Measurements from ENCODE around the gene PANK4. TPM values are rescaled to one million over a fixed set of nuclear protein-coding genes. Genes with fewer than 3 reads are reported as not detected.

Gene PANK4
- total and polyA plus RNA-seq, 2 donors (not counting 3 experiments of a cell fraction or from before 2014, with no cell fraction given): 22.1 to 34.0 TPM

DNA sequence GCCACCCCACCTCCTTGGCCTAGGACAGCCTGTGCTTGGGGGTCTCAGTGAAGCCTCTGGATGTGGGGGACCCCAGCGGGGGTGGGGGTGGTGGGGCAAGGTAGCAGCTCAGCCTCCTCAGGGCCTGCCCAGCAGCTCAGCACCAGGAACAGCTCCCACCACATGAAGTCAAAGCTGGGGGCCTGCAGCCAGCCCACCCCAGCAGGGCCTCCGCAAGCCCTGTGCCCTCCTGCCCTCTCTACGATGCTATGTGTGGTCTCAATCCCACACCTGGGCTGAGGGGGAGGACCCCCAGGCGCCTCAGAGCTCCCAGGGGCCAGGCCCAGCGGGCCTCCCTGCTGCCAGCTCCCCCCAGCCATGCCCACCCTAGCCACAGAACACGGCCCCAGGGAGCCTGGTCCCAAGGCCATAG, 18.6 kb downstream of the PANK4 start:
- dilution Hi-C loops (cut with MboI; ENCODE audit: extremely low pct_ligation_motif_present, low sequenced_read_pairs) (no loop called here), intact Hi-C loops (cut with micrococcal nuclease) (loop anchor here (5.0 kb wide), 1 partner anchor 95 kb away; the partner anchor contains the start of gene PEX10)
- no peaks in the 10 kb centered on the region for H3K79me2 ChIP-seq (ENCODE audit: control insufficient read depth, insufficient read depth, low read length)
- BruUV-seq (replicated peaks): no TSS peak
- H3K4me1 ChIP-seq (ENCODE audit: control insufficient read depth, extremely low read depth, insufficient read depth, low read length): no peaks in the 10 kb centered on the region
- no peak overlapping the region for H3K4me2 ChIP-seq (ENCODE audit: insufficient read depth, low read length)
- no peak for FAIRE-seq
- TF ChIP-seq, protein P1, sequence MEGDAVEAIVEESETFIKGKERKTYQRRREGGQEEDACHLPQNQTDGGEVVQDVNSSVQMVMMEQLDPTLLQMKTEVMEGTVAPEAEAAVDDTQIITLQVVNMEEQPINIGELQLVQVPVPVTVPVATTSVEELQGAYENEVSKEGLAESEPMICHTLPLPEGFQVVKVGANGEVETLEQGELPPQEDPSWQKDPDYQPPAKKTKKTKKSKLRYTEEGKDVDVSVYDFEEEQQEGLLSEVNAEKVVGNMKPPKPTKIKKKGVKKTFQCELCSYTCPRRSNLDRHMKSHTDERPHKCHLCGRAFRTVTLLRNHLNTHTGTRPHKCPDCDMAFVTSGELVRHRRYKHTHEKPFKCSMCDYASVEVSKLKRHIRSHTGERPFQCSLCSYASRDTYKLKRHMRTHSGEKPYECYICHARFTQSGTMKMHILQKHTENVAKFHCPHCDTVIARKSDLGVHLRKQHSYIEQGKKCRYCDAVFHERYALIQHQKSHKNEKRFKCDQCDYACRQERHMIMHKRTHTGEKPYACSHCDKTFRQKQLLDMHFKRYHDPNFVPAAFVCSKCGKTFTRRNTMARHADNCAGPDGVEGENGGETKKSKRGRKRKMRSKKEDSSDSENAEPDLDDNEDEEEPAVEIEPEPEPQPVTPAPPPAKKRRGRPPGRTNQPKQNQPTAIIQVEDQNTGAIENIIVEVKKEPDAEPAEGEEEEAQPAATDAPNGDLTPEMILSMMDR (IDR thresholded peaks at IDR 0.05; ENCODE audit: extremely low read depth in 1 of 2, insufficient read depth in 1 of 2, low read depth in 1 of 2, low read length in 2 of 2): no peak
- TF ChIP-seq POLR2A (IDR thresholded peaks at IDR 0.05; ENCODE audit: low read depth, low read length): peak; percentile 2
- no peaks in the 10 kb centered on the region for H4K20me1 ChIP-seq (replicated peaks; ENCODE audit: control insufficient read depth, extremely low read depth, insufficient read depth, low read length)
- POLR2A ChIA-PET: no interaction called here
- H3K27me3 ChIP-seq (ENCODE audit: control insufficient read depth in 2 of 2, insufficient read depth in 2 of 2, low read length in 2 of 2): no peaks in the 10 kb centered on the region
- no peaks in the 10 kb centered on the region for H3K9me3 ChIP-seq (replicated peaks; ENCODE audit: control insufficient read depth, insufficient read depth, low read length)
- no peaks in the 10 kb centered on the region for H3K9me1 ChIP-seq (replicated peaks; ENCODE audit: control insufficient read depth, extremely low read depth, insufficient read depth, low read length)
- CTCF ChIA-PET: interaction anchor here (1.0 kb wide), 1 partner anchor 18 kb away, joined by 3 read pairs; the partner anchor contains the start of gene PANK4
- H3K9ac ChIP-seq (replicated peaks; ENCODE audit: extremely low read depth, insufficient read depth, low read length): no peak overlapping the region
- H3K4me3 ChIP-seq (replicated peaks in 1 of 3; ENCODE audit: insufficient read depth in 1 of 3, low read depth in 1 of 3, low read length in 3 of 3): no peak overlapping the region
- H3K27ac ChIP-seq (ENCODE audit: insufficient read depth, low read depth, low read length): no peak overlapping the region
- no peak overlapping the region for H2AFZ ChIP-seq (ENCODE audit: low read depth, low read length)
- peaks cover 0 to 34% of the 10 kb centered on the region in 2 experiments for H3K36me3 ChIP-seq (ENCODE audit: control insufficient read depth in 2 of 2, extremely low read depth in 1 of 2, insufficient read depth in 2 of 2, low read length in 2 of 2)
- no peak for DNase-seq (ENCODE audit: low read depth, low spot score)

DNA sequence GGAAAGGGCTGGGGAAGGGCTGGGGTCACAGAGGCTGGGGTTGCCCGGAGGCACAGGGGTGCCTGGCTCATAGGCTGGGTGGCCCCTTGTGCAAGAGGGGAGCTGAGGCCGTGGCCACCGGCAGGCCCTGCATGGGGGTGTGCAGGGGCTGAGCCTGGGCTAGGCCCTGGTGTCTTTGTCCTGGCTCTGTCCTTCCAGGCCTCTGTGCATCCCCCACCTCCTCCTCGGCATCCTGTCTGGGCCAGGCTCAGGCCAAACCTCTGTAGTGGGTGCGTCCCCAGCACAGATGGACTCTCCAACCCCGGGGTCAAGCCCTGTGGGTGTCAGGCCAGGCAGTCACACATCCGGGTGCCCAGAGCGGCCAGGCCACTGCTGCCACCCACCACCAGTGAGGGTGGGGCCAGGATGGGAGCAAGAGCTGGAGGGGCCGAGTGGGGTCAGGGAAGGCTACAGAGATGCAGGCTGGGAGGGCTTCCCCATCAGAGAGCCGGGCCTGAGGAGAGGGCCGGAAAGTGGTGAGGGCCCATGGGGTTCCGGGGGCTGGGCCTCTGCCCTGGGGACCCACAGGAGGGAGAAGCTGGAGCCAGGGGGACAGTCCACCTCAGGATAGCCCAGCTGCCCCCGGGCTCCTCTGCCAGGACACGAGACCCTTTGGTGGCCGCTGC, 19.4 kb downstream of the PANK4 start:
- dilution Hi-C loops (cut with MboI; ENCODE audit: extremely low pct_ligation_motif_present, low sequenced_read_pairs) (no loop called here), intact Hi-C loops (cut with micrococcal nuclease) (loop anchor here (5.0 kb wide), 1 partner anchor 95 kb away; the partner anchor contains the start of gene PEX10)
- no peak overlapping the region for H3K4me3 ChIP-seq (replicated peaks in 1 of 3; ENCODE audit: insufficient read depth in 1 of 3, low read depth in 1 of 3, low read length in 3 of 3)
- H4K20me1 ChIP-seq (replicated peaks; ENCODE audit: control insufficient read depth, extremely low read depth, insufficient read depth, low read length): no peaks in the 10 kb centered on the region
- TF ChIP-seq, protein P2, sequence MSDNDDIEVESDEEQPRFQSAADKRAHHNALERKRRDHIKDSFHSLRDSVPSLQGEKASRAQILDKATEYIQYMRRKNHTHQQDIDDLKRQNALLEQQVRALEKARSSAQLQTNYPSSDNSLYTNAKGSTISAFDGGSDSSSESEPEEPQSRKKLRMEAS (IDR thresholded peaks at IDR 0.05; ENCODE audit: insufficient read depth, insufficient read length): no peak
- TF ChIP-seq FOS (IDR thresholded peaks at IDR 0.05; ENCODE audit: borderline replicate concordance, insufficient read depth, low read length) (no peak), EZH2 (IDR thresholded peaks at IDR 0.05; ENCODE audit: borderline replicate concordance, low read depth, low read length, severe bottlenecking) (no peak), POLR2A (IDR thresholded peaks at IDR 0.05; ENCODE audit: low read depth, low read length) (no peak)
- H3K9ac ChIP-seq (replicated peaks; ENCODE audit: extremely low read depth, insufficient read depth, low read length): no peak overlapping the region
- no peaks in the 10 kb centered on the region for H3K4me1 ChIP-seq (ENCODE audit: control insufficient read depth, extremely low read depth, insufficient read depth, low read length)
- H3K9me3 ChIP-seq (replicated peaks; ENCODE audit: control insufficient read depth, insufficient read depth, low read length): no peaks in the 10 kb centered on the region
- H3K4me2 ChIP-seq (ENCODE audit: insufficient read depth, low read length): no peak overlapping the region
- no TSS peak for BruUV-seq (replicated peaks)
- CTCF ChIA-PET: interaction anchor here (1.0 to 1.5 kb wide), 2 partner anchors 19 to 41 kb away, joined by 3 to 4 read pairs; partner anchors contain the start of gene PANK4
- DNase-seq (ENCODE audit: low read depth, low spot score): no peak
- no peak overlapping the region for H2AFZ ChIP-seq (ENCODE audit: low read depth, low read length)
- H3K27ac ChIP-seq (ENCODE audit: insufficient read depth, low read depth, low read length): no peak overlapping the region
- FAIRE-seq: no peak
- no peaks in the 10 kb centered on the region for H3K9me1 ChIP-seq (replicated peaks; ENCODE audit: control insufficient read depth, extremely low read depth, insufficient read depth, low read length)
- H3K27me3 ChIP-seq (ENCODE audit: control insufficient read depth in 2 of 2, insufficient read depth in 2 of 2, low read length in 2 of 2): no peaks in the 10 kb centered on the region
- H3K36me3 ChIP-seq (ENCODE audit: control insufficient read depth in 2 of 2, extremely low read depth in 1 of 2, insufficient read depth in 2 of 2, low read length in 2 of 2): peaks cover 0 to 31% of the 10 kb centered on the region in 2 experiments
- H3K79me2 ChIP-seq (ENCODE audit: control insufficient read depth, insufficient read depth, low read length): no peaks in the 10 kb centered on the region
- POLR2A ChIA-PET: no interaction called here

All from endothelial cell of umbilical vein (primary cell).